T-cell (primary cell): ENCODE measurements around the gene OR52K1. TPM values are rescaled to one million over a fixed set of nuclear protein-coding genes. Genes with fewer than 3 reads are reported as not detected.

ENCODE experiments used
- total RNA-seq, 35 experiments: library from RNA in 6 of 35; stranded (reverse) in 6 of 35; fragments of 120-200 nt in 1 of 35; gene quantifications; one replicate each; pipeline versions ENCODE4 v1.2.1 to v1.2.4 and lab custom pipeline; 2013 to 2026

OR52K1 gene
- total RNA-seq, 5 donors from 2014 or later (not counting 1 experiment from before 2014, with no cell fraction given) = not detected

Other genes starting within 250 kb of the OR52K1 start
- not detected for gene OR52B4, start 114.3 kb upstream of the OR52K1 start, total RNA-seq
- gene TRIM21, start 88.9 kb upstream of the OR52K1 start, total RNA-seq = 10 to 100 TPM; 21.7 to 40.1 (median 29.4) TPM
- not detected for gene OR52K2, start 33.4 kb upstream of the OR52K1 start, total RNA-seq
- gene OR52M1, start 62.5 kb downstream of the OR52K1 start, total RNA-seq = not detected
- not detected for gene OR52I2, start 99.1 kb downstream of the OR52K1 start, total RNA-seq
- gene OR52I1, start 111.4 kb downstream of the OR52K1 start, total RNA-seq = not detected
- gene TRIM68, start 125.6 kb downstream of the OR52K1 start, total RNA-seq = 10 to 100 TPM in 3 of 5 donors, 1 to 10 TPM in 2; 7.6 to 22.0 (median 17.4) TPM
- not detected for gene OR51D1, start 154.8 kb downstream of the OR52K1 start, total RNA-seq
- gene OR51E1, start 161.3 kb downstream of the OR52K1 start, total RNA-seq = not detected
- not detected for gene OR51E2, start 215.2 kb downstream of the OR52K1 start, total RNA-seq
- gene MMP26, start 222.1 kb downstream of the OR52K1 start, total RNA-seq = not detected